Kidney epithelial cell (primary cell): ENCODE data around the gene FNDC5. TPM values are rescaled to one million over a fixed set of nuclear protein-coding genes. Genes with fewer than 3 reads are reported as not detected.

Experiments used
- DNase-seq: peaks from one replicate; pipeline ENCODE4 v3.0.0-alpha.2; 2010; ENCODE audit warnings: low read depth
- H3K27me3 ChIP-seq: 2 replicates; pipeline ENCODE4 v1.6.0; 2011; ENCODE audit warnings: low read length; ENCODE audit not compliant: control insufficient read depth, insufficient read depth
- H3K36me3 ChIP-seq: 2 replicates; pipeline ENCODE4 v1.5.1; 2011; ENCODE audit warnings: low read length; ENCODE audit not compliant: control insufficient read depth, insufficient read depth
- H3K4me3 ChIP-seq: 2 replicates; pipeline ENCODE4 v1.5.1; 2011; ENCODE audit warnings: low read depth, mild to moderate bottlenecking, control low read depth, low read length
- total RNA-seq: library from RNA; depleted of rRNA; stranded (reverse); fragments of >200 nt; gene quantifications from 2 replicates; pipeline ENCODE4 v1.2.3, GENCODE V29; 2015
- TF ChIP-seq, protein P1 (sequence below): IDR thresholded peaks from 2 replicates; pipeline ENCODE4 v1.5.1; 2011; ENCODE audit warnings: mild to moderate bottlenecking, moderate library complexity, low read length, control low read depth, inconsistent platforms; ENCODE audit not compliant: insufficient read depth, poor library complexity, severe bottlenecking

FNDC5 gene
- total RNA-seq, 1 donor from 2014 or later: 0.08 TPM

DNA sequence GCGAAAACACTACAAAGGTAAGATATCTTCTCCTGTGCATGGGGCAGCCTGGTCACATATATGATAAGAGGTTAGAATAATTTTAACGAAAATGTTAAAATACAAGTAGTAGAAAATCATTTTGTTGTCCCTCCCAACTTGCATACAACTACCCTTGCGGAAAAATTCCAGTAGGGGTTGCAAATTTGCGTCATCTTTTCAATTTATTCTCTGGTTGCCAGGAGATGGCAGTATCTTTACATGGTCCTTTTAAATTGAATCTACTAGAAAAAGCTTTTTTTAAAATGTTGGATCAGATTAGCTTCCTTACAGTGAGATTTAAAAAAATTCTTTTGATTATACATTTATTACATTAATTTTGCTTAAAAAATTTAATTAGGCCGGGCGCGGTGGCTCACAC lies 42.4 kb downstream of the FNDC5 start:
- no peak for DNase-seq
- Histone ChIP-seq H3K27me3 (no peaks in the 10 kb centered on the region), H3K36me3 (no peaks in the 10 kb centered on the region), H3K4me3 (no peak overlapping the region)
- TF ChIP-seq, protein P1, sequence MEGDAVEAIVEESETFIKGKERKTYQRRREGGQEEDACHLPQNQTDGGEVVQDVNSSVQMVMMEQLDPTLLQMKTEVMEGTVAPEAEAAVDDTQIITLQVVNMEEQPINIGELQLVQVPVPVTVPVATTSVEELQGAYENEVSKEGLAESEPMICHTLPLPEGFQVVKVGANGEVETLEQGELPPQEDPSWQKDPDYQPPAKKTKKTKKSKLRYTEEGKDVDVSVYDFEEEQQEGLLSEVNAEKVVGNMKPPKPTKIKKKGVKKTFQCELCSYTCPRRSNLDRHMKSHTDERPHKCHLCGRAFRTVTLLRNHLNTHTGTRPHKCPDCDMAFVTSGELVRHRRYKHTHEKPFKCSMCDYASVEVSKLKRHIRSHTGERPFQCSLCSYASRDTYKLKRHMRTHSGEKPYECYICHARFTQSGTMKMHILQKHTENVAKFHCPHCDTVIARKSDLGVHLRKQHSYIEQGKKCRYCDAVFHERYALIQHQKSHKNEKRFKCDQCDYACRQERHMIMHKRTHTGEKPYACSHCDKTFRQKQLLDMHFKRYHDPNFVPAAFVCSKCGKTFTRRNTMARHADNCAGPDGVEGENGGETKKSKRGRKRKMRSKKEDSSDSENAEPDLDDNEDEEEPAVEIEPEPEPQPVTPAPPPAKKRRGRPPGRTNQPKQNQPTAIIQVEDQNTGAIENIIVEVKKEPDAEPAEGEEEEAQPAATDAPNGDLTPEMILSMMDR: peak; percentile 9

- TF ChIP-seq, protein P1: no peak
- DNase-seq: no peak
- H3K4me3 ChIP-seq: no peak overlapping the region
- H3K36me3 ChIP-seq: no peaks in the 10 kb centered on the region
- H3K27me3 ChIP-seq: no peaks in the 10 kb centered on the region
Observed at GRCh38 chr1:32825181-32825580, 45.5 kb downstream of the FNDC5 start.

DNA sequence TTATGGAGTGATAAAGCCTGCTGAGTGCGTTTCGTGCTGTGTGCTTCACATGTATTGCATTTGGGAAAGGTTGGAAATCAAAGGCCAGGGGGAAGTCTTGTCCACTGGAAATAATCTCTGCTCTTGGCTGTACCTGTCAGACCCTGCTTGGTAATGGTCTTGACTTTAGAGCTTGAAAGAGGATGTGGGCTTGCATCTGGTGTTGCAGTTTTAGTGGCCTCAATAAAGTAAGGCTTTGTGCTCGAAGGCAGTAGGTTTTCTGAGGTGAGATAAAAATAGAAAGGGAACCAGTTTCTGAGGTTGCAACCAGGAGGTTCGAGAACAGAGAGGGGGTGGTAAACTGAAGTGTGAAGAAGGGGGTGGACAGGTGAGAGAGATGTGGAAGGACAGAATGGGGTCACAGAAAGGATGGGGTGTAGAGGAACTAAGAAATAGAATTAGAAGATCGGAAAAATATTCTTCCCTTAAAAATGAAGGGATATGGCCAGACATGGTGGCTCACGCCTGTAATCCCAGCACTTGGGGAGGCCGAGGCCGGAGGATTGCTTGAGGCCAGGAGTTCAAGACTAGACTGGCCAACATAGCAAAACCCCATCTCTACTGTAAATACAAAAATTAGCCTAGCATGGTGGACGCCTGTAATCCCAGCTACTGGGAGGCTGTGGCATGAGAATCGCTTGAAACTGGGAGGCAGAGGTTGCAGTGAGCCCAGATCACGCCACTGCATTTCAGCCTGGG lies 51.7 kb downstream of the FNDC5 start:
- no peaks in the 10 kb centered on the region for H3K36me3 ChIP-seq
- H3K4me3 ChIP-seq: peak overlapping the region; percentile 84
- TF ChIP-seq, protein P1: no peak
- DNase-seq: no peak
- no peaks in the 10 kb centered on the region for H3K27me3 ChIP-seq

- no peaks in the 10 kb centered on the region for H3K27me3 ChIP-seq
- DNase-seq: no peak
- H3K36me3 ChIP-seq: no peaks in the 10 kb centered on the region
- H3K4me3 ChIP-seq: peak overlapping the region; percentile 84
- TF ChIP-seq, protein P1: no peak
Observed at GRCh38 chr1:32817815-32818786, 52.6 kb downstream of the FNDC5 start.

- TF ChIP-seq, protein P1: no peak
- Histone ChIP-seq H3K4me3 (peak within 1 kb of the TSS; percentile 84), H3K36me3 (no peaks in the 10 kb centered on the region), H3K27me3 (no peaks in the 10 kb centered on the region)
- peak; percentile 69 for DNase-seq
Observed at GRCh38 chr1:32817159-32817814, 53.4 kb downstream of the FNDC5 start, which contains the start of the genes S100PBP and YARS1. S100PBP (plus strand) TSS chr1:32817653; CDS start chr1:32826100, 8,447 bp downstream. YARS1 (minus strand) TSS chr1:32817358; CDS start chr1:32817244, 114 bp downstream.
